Loucy (cell line): ENCODE measurements around the gene NCAM1.

ENCODE experiments used
- EZH2phosphoT487 ChIP-seq: fragments of 200-600 bp; IDR thresholded peaks from 2 replicates; pipeline ENCODE4 v1.6.1; 2018; ENCODE audit warnings: antibody characterized with exemption, mild to moderate bottlenecking, moderate library complexity, borderline replicate concordance
- TF ChIP-seq, protein P1 (sequence below): fragments of 200-600 bp; sonication (generic); conservative IDR thresholded peaks from 2 replicates; pipeline ENCODE4 v1.5.1; 2014; ENCODE audit warnings: mild to moderate bottlenecking, antibody characterized with exemption, low read length

- TF ChIP-seq, protein P1, sequence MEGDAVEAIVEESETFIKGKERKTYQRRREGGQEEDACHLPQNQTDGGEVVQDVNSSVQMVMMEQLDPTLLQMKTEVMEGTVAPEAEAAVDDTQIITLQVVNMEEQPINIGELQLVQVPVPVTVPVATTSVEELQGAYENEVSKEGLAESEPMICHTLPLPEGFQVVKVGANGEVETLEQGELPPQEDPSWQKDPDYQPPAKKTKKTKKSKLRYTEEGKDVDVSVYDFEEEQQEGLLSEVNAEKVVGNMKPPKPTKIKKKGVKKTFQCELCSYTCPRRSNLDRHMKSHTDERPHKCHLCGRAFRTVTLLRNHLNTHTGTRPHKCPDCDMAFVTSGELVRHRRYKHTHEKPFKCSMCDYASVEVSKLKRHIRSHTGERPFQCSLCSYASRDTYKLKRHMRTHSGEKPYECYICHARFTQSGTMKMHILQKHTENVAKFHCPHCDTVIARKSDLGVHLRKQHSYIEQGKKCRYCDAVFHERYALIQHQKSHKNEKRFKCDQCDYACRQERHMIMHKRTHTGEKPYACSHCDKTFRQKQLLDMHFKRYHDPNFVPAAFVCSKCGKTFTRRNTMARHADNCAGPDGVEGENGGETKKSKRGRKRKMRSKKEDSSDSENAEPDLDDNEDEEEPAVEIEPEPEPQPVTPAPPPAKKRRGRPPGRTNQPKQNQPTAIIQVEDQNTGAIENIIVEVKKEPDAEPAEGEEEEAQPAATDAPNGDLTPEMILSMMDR: no peak
- no peak for TF ChIP-seq EZH2phosphoT487
These were observed 301.4 kb downstream of the NCAM1 start for GRCh38 chr11:113262594-113262993.
